ENCODE measurements around the gene PTPRK.

PTPRK gene

GRCh38 chr6:128290221-128290620 is 230.2 kb downstream of the PTPRK start:
- no peak for TF ChIP-seq ZFX (IDR thresholded peaks at IDR 0.05)
- H3K27ac ChIP-seq, result no peak overlapping the region

GRCh38 chr6:128284128-128284527 is 236.3 kb downstream of the PTPRK start:
- TF ChIP-seq CTCF (conservative IDR thresholded peaks at IDR 0.05) (no peak), ZFX (IDR thresholded peaks at IDR 0.05) (no peak)
- no peak overlapping the region for H3K27ac ChIP-seq

GRCh38 chr6:128282961-128283360 is 237.4 kb downstream of the PTPRK start:
- H3K27ac ChIP-seq, result no peak overlapping the region
- TF ChIP-seq CTCF (conservative IDR thresholded peaks at IDR 0.05), result no peak
- no peak for TF ChIP-seq ZFX (IDR thresholded peaks at IDR 0.05)

- TF ChIP-seq CTCF (conservative IDR thresholded peaks at IDR 0.05) (no peak), ZFX (IDR thresholded peaks at IDR 0.05) (no peak)
- no peak overlapping the region for H3K27ac ChIP-seq
These were observed 239.4 kb downstream of the PTPRK start for GRCh38 chr6:128280960-128281359.

GRCh38 chr6:128280066-128280465 is 240.3 kb downstream of the PTPRK start:
- no peak overlapping the region for H3K27ac ChIP-seq
- TF ChIP-seq CTCF (conservative IDR thresholded peaks at IDR 0.05) (no peak), ZFX (IDR thresholded peaks at IDR 0.05) (no peak)

GRCh38 chr6:128278836-128279235 is 241.6 kb downstream of the PTPRK start:
- H3K27ac ChIP-seq, result no peak overlapping the region
- TF ChIP-seq CTCF (conservative IDR thresholded peaks at IDR 0.05), result no peak
- TF ChIP-seq ZFX (IDR thresholded peaks at IDR 0.05), result no peak

GRCh38 chr6:128277379-128277778 is 243.0 kb downstream of the PTPRK start:
- no peak overlapping the region for H3K27ac ChIP-seq
- TF ChIP-seq ZFX (IDR thresholded peaks at IDR 0.05), result no peak
- TF ChIP-seq CTCF (conservative IDR thresholded peaks at IDR 0.05), result no peak

GRCh38 chr6:128276311-128276710 is 244.1 kb downstream of the PTPRK start:
- TF ChIP-seq CTCF (conservative IDR thresholded peaks at IDR 0.05), result no peak
- TF ChIP-seq ZFX (IDR thresholded peaks at IDR 0.05), result no peak
- H3K27ac ChIP-seq, result no peak overlapping the region
